SK-N-MC (cell line): ENCODE results near the gene HPGD.
"Not testable (repeated sequence)": the region's sequence is repeated elsewhere in the genome, so short reads cannot be mapped to it uniquely, and the experiment has no call there.

Experiments
- DNase-seq: peaks from one replicate; pipeline ENCODE4 v3.0.0-alpha.2; 2011; ENCODE audit warnings: low read depth, low spot score
- H3K27ac ChIP-seq: fragments of 200-600 bp; sonication (generic); 2 replicates; pipeline ENCODE4 v1.5.1; 2016; ENCODE audit warnings: mixed run types
- H3K36me3 ChIP-seq: fragments of 200-600 bp; sonication (generic); 2 replicates; pipeline ENCODE4 v1.6.1; 2017; ENCODE audit warnings: antibody characterized with exemption, low read length, mixed read lengths; ENCODE audit not compliant: insufficient read depth
- H3K4me3 ChIP-seq: fragments of 200-600 bp; sonication (generic); 2 replicates; pipeline ENCODE4 v1.5.1; 2016
- H3K9ac ChIP-seq: fragments of 200-600 bp; sonication (generic); 2 replicates; pipeline ENCODE4 v1.8.0; 2017; ENCODE audit warnings: mixed run types, mixed read lengths; ENCODE audit not compliant: insufficient read length
- H3K9me3 ChIP-seq: fragments of 200-600 bp; sonication (generic); 2 replicates; pipeline ENCODE4 v1.6.1; 2017; ENCODE audit warnings: low read depth, mild to moderate bottlenecking, antibody characterized with exemption, low read length, moderate library complexity, mixed read lengths
- EZH2 ChIP-seq: fragments of 200-600 bp; sonication (generic); IDR thresholded peaks from one replicate; pipeline ENCODE4 v1.6.1; 2017; ENCODE audit warnings: antibody characterized with exemption
- FOXP2 ChIP-seq: optimal IDR thresholded peaks from 2 replicates; pipeline ENCODE3; 2011; ENCODE audit warnings: mild to moderate bottlenecking, moderate library complexity; ENCODE audit not compliant: insufficient read depth; ENCODE audit errors: extremely low read length, control extremely low read depth
- POLR2AphosphoS5 ChIP-seq: IDR thresholded peaks from 2 replicates; pipeline ENCODE4 v1.6.1; 2012; ENCODE audit warnings: mild to moderate bottlenecking, low read depth, low read length, borderline replicate concordance

Gene HPGD

DNA sequence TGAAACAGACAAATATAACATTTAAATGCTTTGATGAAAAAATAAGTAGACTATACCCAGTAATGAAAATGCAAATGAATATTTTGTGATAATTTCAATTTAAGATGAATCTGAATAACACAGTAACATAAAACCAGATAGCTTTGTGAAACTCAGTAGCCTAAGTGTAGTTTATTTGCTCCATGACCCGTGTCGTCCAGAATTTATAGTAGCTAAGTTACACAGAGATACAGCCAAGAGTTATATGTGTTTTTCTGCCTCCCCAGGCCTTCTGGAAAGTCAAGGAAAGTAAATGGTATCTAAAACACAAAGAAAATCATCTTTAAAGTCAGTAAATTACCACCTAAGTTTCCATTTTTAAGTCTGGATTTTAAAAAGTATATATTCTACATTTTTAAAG lies 26.7 kb downstream of the HPGD start:
- H3K36me3 ChIP-seq = no peaks in the 10 kb centered on the region
- H3K9me3 ChIP-seq = no peaks in the 10 kb centered on the region
- DNase-seq = no peak
- TF ChIP-seq FOXP2 = no peak
- no peak for TF ChIP-seq EZH2
- no peak for TF ChIP-seq POLR2AphosphoS5
- H3K27ac ChIP-seq = no peak overlapping the region
- no peak overlapping the region for H3K4me3 ChIP-seq
- no peak overlapping the region for H3K9ac ChIP-seq

DNA sequence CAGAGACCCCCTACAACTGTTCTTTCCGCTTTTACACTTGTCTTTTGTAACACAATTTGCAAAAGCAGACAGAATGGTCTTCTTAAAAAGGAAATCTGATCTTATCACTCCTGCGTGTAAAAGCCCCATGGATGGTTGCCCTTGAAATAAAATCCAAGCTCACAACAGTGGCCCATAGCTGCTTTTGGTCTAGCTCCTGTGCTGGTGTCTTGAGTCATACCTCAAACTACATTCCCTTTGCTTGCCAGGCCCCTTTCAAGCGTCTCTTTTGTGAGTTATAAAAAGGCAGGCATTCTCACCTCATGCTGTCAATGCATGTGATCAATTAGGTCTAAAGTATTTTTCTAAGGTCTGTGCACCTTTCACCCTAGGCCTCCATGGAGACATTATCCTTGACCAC lies 27.6 kb downstream of the HPGD start:
- Histone ChIP-seq H3K36me3 (no peaks in the 10 kb centered on the region), H3K27ac (no peak overlapping the region), H3K4me3 (no peak overlapping the region), H3K9me3 (no peaks in the 10 kb centered on the region), H3K9ac (no peak overlapping the region)
- TF ChIP-seq FOXP2 (no peak), EZH2 (no peak), POLR2AphosphoS5 (no peak)
- DNase-seq = no peak

DNA sequence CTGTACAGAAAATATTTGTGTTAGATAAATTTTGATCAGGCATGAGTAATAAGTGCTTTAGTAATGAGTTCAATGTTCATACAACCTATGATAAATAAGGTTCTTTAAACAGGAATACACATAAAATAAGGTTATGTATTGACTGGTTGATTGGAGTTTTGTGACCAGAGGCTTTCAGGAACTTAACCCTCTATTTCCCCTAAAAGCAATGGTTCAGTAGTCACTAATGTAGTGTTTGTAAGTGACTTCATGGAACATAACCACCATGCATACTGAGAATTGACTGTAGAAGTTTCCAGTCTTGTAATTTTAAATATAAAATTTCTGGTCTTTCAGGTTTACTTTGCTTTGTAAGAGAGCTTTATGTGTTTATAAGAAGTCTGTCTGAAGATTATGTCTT lies 28.1 kb downstream of the HPGD start:
- H3K9ac ChIP-seq = no peak overlapping the region
- no peak overlapping the region for H3K4me3 ChIP-seq
- no peak overlapping the region for H3K27ac ChIP-seq
- no peak for TF ChIP-seq EZH2
- TF ChIP-seq FOXP2 = no peak
- TF ChIP-seq POLR2AphosphoS5 = no peak
- H3K9me3 ChIP-seq = no peaks in the 10 kb centered on the region
- H3K36me3 ChIP-seq = no peaks in the 10 kb centered on the region
- DNase-seq = no peak

DNA sequence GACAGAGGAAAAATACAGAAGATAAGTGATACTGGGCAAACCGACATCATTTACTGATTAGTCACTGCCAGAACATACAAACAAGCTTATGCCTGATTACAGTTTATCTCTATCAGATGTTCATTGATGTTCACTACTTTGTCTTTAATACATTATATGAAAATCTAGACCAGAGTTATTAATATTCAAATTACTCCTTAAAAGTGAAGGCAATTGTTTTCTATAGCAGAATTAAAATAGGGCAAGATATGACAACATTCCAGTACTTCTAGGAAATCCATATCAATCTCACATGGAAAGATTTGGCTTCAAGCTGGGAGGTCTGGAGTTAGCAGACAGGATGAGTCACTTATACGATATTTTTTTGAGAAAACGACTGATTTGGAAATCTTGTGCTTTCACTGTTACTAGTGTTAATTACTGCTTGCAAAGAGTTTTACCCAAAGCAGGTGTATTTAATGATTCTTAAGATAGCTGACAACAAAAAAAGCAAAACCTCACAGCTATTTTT lies 31.8 kb downstream of the HPGD start:
- Histone ChIP-seq H3K36me3 (no peaks in the 10 kb centered on the region), H3K4me3 (no peak overlapping the region), H3K9me3 (no peaks in the 10 kb centered on the region), H3K9ac (no peak overlapping the region), H3K27ac (no peak overlapping the region)
- TF ChIP-seq FOXP2 = no peak
- DNase-seq = no peak

DNA sequence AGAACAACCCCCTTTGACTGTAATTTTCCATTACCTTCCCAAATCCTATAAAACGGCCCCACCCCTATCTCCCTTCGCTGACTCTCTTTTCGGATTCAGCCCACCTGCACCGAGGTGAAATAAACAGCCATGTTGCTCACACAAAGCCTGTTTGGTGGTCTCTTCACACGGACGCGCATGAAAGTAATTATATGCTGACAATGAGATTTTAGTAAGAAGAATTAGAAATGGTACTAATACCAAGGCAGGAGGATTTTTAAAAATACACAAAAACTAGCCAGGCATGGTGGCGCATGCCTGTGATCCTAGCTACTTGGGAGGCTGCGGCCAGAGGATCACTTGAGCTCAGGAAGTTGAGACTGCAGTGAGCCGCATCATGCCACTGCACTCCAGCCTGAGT lies 33.9 kb downstream of the HPGD start:
- H3K4me3 ChIP-seq, H3K36me3 ChIP-seq, H3K9ac ChIP-seq, H3K9me3 ChIP-seq, DNase-seq, H3K27ac ChIP-seq: not testable (repeated sequence)

DNA sequence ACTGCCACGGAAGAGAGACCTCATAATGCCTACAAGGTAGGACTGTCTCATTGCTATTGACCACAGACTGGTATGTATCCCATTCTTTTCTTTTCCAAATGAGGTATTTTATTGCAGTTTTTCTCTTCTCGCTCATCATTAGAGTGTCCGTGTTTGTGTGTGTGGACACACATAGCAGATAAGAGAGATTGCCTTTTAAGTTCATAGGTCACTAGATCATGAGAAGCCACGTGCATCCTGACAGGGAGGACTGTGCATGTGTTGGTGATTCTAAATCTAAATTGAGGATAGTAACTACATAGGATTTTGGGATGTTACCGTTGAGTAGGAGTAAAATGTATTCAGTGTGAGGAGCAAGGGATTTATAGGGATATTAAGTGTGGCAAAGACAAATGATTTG lies 37.3 kb downstream of the HPGD start:
- Histone ChIP-seq H3K9ac (no peak overlapping the region), H3K27ac (no peak overlapping the region), H3K9me3 (no peaks in the 10 kb centered on the region), H3K4me3 (no peak overlapping the region), H3K36me3 (no peaks in the 10 kb centered on the region)
- DNase-seq = no peak
- no peak for TF ChIP-seq EZH2
- no peak for TF ChIP-seq POLR2AphosphoS5
- TF ChIP-seq FOXP2 = no peak

DNA sequence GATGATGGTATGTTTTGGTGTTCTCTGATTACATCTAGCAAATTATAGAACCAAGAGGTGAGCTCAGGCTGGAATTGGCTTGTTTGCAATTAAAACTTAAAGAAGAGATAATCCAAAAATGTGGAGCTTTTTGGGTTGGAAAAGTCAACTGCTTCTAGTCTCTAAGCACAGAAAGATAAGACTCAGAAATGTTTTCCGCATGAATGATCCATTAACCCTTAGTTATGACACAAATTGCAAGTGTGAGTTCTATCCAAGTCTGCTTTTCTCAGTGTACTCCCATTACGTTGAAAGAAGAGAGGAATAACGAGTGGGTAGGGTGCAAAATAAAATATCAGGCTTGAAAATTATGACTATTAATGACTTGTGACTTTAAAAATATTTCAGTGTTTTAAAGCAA lies 38.5 kb downstream of the HPGD start:
- H3K9ac ChIP-seq = no peak overlapping the region
- H3K4me3 ChIP-seq = no peak overlapping the region
- H3K9me3 ChIP-seq = no peaks in the 10 kb centered on the region
- H3K27ac ChIP-seq = no peak overlapping the region
- no peak for DNase-seq
- no peak for TF ChIP-seq EZH2
- TF ChIP-seq FOXP2 = no peak
- no peak for TF ChIP-seq POLR2AphosphoS5
- no peaks in the 10 kb centered on the region for H3K36me3 ChIP-seq

DNA sequence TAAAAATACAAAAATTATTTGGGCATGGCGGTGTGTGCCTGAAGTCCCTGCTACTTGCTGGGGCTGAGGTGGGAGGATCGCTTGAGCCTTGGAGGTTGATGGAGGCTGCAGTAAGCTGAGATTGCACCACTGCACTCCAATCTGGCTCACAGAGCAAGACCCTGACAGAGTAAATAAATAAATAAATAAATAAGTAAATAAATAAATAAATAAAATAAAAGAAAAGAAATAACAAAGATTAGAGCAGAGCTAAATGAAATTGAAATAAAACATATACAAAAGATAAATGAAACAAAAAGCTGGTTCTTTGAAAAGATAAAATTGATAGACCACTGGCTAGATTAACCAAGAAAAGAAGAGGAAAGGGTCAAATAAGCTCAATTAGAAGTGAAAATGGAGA lies 43.1 kb downstream of the HPGD start:
- no peaks in the 10 kb centered on the region for H3K9me3 ChIP-seq
- no peak overlapping the region for H3K4me3 ChIP-seq
- no peak overlapping the region for H3K27ac ChIP-seq
- DNase-seq = no peak
- TF ChIP-seq POLR2AphosphoS5 (no peak), EZH2 (no peak), FOXP2 (no peak)
- no peaks in the 10 kb centered on the region for H3K36me3 ChIP-seq
- no peak overlapping the region for H3K9ac ChIP-seq

DNA sequence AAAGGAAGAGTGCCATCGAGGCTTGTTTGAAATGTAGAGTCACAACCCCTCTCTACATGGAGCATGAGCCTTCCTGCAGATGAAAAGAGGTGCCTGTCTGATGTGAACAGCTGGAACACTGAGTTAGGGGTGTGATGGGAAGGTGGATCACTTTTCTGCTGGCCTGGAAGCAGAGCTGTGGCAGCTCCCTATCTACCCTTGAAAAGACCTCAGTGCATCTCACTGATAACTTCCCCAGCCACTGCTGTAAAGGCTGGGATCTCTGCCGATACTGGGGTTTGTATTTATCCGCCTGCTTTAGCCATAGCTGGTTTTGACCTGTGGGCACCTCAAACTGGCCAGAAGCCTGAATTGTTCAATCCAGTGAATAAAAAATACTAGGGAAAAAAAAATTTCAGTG lies 46.8 kb downstream of the HPGD start:
- Histone ChIP-seq H3K27ac (no peak overlapping the region), H3K9ac (no peak overlapping the region), H3K36me3 (no peaks in the 10 kb centered on the region), H3K4me3 (no peak overlapping the region), H3K9me3 (no peaks in the 10 kb centered on the region)
- no peak for DNase-seq
- TF ChIP-seq POLR2AphosphoS5 (no peak), EZH2 (no peak), FOXP2 (no peak)
